Measurements from ENCODE around the gene SERF2.
A peak's percentile ranks its signal among the peaks of the same experiment; 100 is the strongest.
"Not testable (repeated sequence)": the region's sequence is repeated elsewhere in the genome, so short reads cannot be mapped to it uniquely, and the experiment has no call there.

The SERF2 gene

DNA sequence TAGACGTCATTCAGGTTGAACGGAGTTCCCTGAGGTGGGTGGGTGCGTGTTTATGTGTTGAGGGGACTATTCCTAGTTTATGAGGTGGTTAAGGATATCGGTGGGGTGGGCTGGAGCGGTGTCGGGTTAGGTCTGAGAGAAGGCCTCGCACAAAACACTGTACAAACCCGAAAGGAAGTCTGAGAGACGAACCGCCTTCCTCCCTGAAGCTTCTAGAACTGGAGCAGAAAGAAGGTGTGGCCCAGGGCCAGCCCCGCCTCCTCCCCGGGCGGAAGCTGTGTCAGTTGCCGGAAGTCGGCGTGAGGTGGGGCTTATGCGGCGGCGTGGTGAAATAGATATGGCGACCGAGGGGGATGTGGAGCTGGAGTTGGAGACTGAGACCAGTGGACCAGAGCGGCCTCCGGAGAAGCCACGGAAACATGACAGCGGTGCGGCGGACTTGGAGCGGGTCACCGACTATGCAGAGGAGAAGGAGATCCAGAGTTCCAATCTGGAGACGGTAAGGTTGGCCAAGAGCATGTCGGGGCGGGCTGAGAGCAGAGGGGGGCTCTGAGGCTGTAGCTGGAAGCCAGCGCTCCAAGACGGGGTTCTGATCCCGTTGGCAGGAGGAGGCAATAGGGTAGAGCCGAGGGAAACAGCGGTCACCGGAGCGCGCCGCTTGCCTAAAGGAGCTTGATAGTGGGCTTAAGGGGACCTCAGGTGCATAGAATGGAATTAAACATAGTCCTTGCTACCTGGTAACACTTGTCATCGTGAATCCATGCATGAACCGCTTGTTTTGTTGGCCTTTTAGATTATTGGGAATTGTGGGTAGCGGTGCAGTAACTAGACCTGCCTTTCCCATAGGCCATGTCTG, 8.4 kb downstream of the SERF2 start, which contains the start of gene HYPK:
HYPK (plus strand) TSS at position 314 of the 856 bp plus-strand sequence; CDS start at position 338, 24 bp downstream.
- TF ChIP-seq, protein P1, sequence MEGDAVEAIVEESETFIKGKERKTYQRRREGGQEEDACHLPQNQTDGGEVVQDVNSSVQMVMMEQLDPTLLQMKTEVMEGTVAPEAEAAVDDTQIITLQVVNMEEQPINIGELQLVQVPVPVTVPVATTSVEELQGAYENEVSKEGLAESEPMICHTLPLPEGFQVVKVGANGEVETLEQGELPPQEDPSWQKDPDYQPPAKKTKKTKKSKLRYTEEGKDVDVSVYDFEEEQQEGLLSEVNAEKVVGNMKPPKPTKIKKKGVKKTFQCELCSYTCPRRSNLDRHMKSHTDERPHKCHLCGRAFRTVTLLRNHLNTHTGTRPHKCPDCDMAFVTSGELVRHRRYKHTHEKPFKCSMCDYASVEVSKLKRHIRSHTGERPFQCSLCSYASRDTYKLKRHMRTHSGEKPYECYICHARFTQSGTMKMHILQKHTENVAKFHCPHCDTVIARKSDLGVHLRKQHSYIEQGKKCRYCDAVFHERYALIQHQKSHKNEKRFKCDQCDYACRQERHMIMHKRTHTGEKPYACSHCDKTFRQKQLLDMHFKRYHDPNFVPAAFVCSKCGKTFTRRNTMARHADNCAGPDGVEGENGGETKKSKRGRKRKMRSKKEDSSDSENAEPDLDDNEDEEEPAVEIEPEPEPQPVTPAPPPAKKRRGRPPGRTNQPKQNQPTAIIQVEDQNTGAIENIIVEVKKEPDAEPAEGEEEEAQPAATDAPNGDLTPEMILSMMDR (IDR thresholded peaks at IDR 0.05; ENCODE audit: insufficient read depth, low read length, poor library complexity, severe bottlenecking) = no peak
- H3K4me3 ChIP-seq (replicated peaks; ENCODE audit: low read depth, low read length) = peak within 1 kb of the TSS; percentile 92
- peak; percentile 90 for DNase-seq (ENCODE audit: extremely low read depth, insufficient read length)
- H3K27me3 ChIP-seq (replicated peaks; ENCODE audit: control insufficient read depth, insufficient read depth, low read length) = no peaks in the 10 kb centered on the region
- peaks cover 18% of the 10 kb centered on the region for H3K36me3 ChIP-seq (ENCODE audit: control insufficient read depth, insufficient read depth, low read length)

DNA sequence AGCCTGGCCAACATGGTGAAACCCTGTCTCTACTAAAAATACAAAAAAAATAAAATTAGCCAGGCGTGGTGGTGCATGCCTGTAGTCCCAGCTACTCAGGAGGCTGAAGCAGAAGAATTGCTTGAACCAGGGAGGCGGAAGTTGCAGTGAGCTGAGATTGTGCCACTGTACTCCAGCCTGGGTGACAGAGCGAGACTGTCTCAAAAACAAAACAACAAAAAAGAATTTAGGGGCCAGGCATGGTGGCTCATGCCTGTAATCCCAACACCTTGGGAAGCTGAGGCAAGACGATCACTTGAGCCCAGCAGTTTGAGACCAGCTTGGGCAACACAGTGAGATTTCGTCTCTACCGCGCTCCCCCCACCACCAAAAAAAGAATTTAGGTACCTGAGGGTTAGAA, 10.6 kb downstream of the SERF2 start:
- not testable (repeated sequence) for H3K4me3 ChIP-seq (replicated peaks; ENCODE audit: low read depth, low read length); H3K27me3 ChIP-seq (replicated peaks; ENCODE audit: control insufficient read depth, insufficient read depth, low read length); DNase-seq (ENCODE audit: extremely low read depth, insufficient read length)
- peaks cover 20% of the 10 kb centered on the region for H3K36me3 ChIP-seq (ENCODE audit: control insufficient read depth, insufficient read depth, low read length)

DNA sequence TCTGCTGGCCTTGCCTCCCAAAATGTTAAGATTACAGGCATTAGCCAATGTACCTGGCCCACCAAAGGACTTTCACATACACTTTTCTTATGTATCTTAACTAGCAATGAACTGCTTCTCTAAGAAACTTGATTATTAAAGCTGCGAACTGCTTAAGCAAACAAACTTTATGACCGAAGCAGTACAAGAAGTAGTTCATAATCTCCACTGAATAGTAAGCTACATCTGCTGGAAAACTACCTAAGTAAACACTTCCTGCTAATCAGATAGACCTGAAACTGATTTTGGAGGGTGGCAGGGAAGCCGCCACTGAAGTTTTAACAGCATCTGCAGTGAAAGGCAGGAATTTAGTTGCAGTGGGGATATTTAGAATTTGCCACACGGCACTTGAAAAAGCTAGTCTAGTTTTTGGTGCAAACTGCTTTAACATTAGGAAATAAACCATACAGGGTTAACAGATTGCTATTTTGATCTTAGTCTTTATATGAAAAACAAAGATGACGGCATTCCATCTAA, 16.4 kb downstream of the SERF2 start:
- no peak overlapping the region for H3K4me3 ChIP-seq (replicated peaks; ENCODE audit: low read depth, low read length)
- TF ChIP-seq, protein P1 (IDR thresholded peaks at IDR 0.05; ENCODE audit: insufficient read depth, low read length, poor library complexity, severe bottlenecking) = no peak
- no peak for DNase-seq (ENCODE audit: extremely low read depth, insufficient read length)
- H3K27me3 ChIP-seq (replicated peaks; ENCODE audit: control insufficient read depth, insufficient read depth, low read length) = no peaks in the 10 kb centered on the region
- H3K36me3 ChIP-seq (ENCODE audit: control insufficient read depth, insufficient read depth, low read length) = peaks cover 20% of the 10 kb centered on the region

DNA sequence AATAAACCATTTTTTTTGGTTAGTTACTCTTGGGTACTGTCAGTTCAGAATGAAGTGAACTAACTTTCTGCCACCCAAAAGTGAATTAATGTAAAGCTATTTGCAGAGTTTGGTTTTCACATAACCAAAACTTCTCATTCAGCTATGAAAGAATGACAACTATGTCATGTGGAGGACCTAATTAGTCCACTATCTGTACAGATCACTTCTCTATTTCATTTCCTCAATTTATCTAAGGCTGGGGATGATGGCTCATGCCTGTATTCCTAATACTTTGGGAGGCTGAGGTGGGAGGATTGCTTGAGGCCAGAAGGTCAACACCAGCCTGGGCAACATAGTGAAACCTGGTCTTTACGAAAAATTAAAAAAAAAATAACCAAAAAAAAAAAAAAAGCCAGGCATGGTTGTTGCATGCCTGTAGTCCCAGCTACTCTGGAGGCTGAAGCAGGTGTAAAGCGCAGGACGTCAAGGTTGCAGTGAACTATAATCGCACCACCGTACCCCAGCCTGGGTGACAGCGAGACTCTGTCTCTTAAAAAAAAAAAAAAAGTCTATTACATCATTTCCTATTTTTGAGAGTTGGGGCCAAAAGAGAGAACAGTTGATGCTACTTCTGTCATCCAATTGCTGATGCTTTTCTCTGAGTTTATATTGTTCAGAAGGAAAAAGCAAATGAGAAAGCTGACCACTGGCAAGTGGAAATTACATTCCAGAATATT, 17.0 kb downstream of the SERF2 start:
- TF ChIP-seq, protein P1 (IDR thresholded peaks at IDR 0.05; ENCODE audit: insufficient read depth, low read length, poor library complexity, severe bottlenecking) = no peak
- Histone ChIP-seq H3K36me3 (ENCODE audit: control insufficient read depth, insufficient read depth, low read length) (peaks cover 21% of the 10 kb centered on the region), H3K27me3 (replicated peaks; ENCODE audit: control insufficient read depth, insufficient read depth, low read length) (no peaks in the 10 kb centered on the region), H3K4me3 (replicated peaks; ENCODE audit: low read depth, low read length) (no peak overlapping the region)
- DNase-seq (ENCODE audit: extremely low read depth, insufficient read length) = peak; percentile 70

DNA sequence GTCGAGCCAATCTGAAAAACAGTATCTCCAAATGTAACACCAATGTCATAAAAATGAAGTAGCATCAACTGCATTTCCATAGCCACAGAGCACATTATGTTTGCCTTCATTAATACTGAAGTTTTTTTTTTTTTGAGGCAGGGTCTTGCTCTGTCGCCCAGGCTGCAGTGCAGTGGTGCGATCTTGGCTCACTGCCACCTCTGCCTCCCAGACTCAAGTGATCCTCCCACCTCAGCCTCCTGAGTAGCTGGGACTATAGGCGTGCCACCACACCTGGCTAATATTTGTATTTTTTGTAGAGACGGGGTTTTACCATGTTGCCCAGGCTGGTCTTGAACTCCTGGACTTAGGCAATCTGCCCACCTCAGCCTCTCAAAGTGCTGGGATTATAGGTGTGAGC, 22.9 kb downstream of the SERF2 start:
- not testable (repeated sequence) for H3K27me3 ChIP-seq (replicated peaks; ENCODE audit: control insufficient read depth, insufficient read depth, low read length); DNase-seq (ENCODE audit: extremely low read depth, insufficient read length); H3K4me3 ChIP-seq (replicated peaks; ENCODE audit: low read depth, low read length)
- H3K36me3 ChIP-seq (ENCODE audit: control insufficient read depth, insufficient read depth, low read length) = peaks cover 17% of the 10 kb centered on the region

DNA sequence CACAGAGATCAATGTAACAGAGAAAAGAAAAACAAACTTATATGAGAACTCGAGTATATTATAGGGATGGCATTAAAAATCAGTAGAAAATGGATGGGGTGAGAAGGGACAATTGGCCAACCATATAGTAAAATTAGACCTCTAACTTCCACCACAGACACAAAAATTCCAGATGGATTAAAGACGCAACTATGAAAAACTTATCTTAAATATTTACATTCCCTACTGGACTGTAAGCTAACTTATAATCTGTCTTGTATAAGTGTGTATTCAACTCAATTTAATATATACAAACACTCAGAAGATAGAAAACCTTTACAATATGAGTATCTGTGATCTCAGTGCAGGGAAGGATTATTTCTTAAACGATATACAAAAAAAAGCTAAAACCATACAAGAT, 29.4 kb downstream of the SERF2 start:
- no peak overlapping the region for H3K4me3 ChIP-seq (replicated peaks; ENCODE audit: low read depth, low read length)
- H3K36me3 ChIP-seq (ENCODE audit: control insufficient read depth, insufficient read depth, low read length) = peaks cover 4% of the 10 kb centered on the region
- DNase-seq (ENCODE audit: extremely low read depth, insufficient read length) = no peak
- H3K27me3 ChIP-seq (replicated peaks; ENCODE audit: control insufficient read depth, insufficient read depth, low read length) = no peaks in the 10 kb centered on the region
- TF ChIP-seq, protein P1 (IDR thresholded peaks at IDR 0.05; ENCODE audit: insufficient read depth, low read length, poor library complexity, severe bottlenecking) = no peak

Measured in GM06990 (cell line).